MM.1S (cell line): ENCODE results near the gene SF3B5.
"Not testable (repeated sequence)": the region's sequence is repeated elsewhere in the genome, so short reads cannot be mapped to it uniquely, and the experiment has no call there.

Experiments
- DNase-seq: peaks from one replicate; pipeline ENCODE4 v3.0.0-alpha.2; 2015
- H2AFZ ChIP-seq: fragments of 300-600 bp; sonication (generic); 2 replicates; pipeline ENCODE4 v1.6.0; 2016; ENCODE audit warnings: antibody characterized with exemption, low read length
- H3F3A ChIP-seq: fragments of 300-600 bp; sonication (generic); 2 replicates; pipeline ENCODE4 v1.6.1; 2016; ENCODE audit warnings: mild to moderate bottlenecking, antibody characterized with exemption, low read length, moderate library complexity, mixed read lengths; ENCODE audit not compliant: insufficient read depth
- H3K27ac ChIP-seq: fragments of 300-600 bp; sonication (generic); 2 replicates; pipeline ENCODE4 v1.5.1; 2016; ENCODE audit warnings: mild to moderate bottlenecking, low read length
- H3K27me3 ChIP-seq: fragments of 300-600 bp; sonication (generic); replicated peaks from 2 replicates; pipeline ENCODE4 v1.6.0; 2016; ENCODE audit warnings: low read length; ENCODE audit not compliant: insufficient read depth
- H3K36me3 ChIP-seq: fragments of 300-600 bp; sonication (generic); replicated peaks from 2 replicates; pipeline ENCODE4 v1.6.1; 2016; ENCODE audit warnings: mild to moderate bottlenecking, low read length, mixed read lengths; ENCODE audit not compliant: insufficient read depth
- H3K4me1 ChIP-seq: fragments of 300-600 bp; sonication (generic); 2 replicates; pipeline ENCODE4 v1.6.1; 2016; ENCODE audit warnings: low read length, mixed read lengths
- H3K4me2 ChIP-seq: fragments of 300-600 bp; sonication (generic); 2 replicates; pipeline ENCODE4 v1.6.0; 2016; ENCODE audit warnings: low read depth, low read length
- H3K4me3 ChIP-seq: fragments of 300-600 bp; sonication (generic); 2 replicates; pipeline ENCODE4 v1.5.1; 2016; ENCODE audit warnings: low read length, mixed read lengths
- H3K79me2 ChIP-seq: fragments of 300-600 bp; sonication (generic); 2 replicates; pipeline ENCODE4 v1.6.1; 2016; ENCODE audit warnings: mixed run types, low read length, mixed read lengths
- H3K9ac ChIP-seq: fragments of 300-600 bp; sonication (generic); 2 replicates; pipeline ENCODE4 v1.6.1; 2016; ENCODE audit warnings: low read length, mixed read lengths
- H3K9me2 ChIP-seq: fragments of 300-600 bp; sonication (generic); replicated peaks from 2 replicates; pipeline ENCODE4 v1.6.1; 2016; ENCODE audit warnings: mild to moderate bottlenecking, low read length, mixed read lengths; ENCODE audit not compliant: insufficient read depth
- H3K9me3 ChIP-seq: fragments of 300-600 bp; sonication (generic); replicated peaks from 2 replicates; pipeline ENCODE4 v1.6.1; 2016; ENCODE audit warnings: mild to moderate bottlenecking, low read length, mixed read lengths; ENCODE audit not compliant: insufficient read depth
- H4K20me1 ChIP-seq: fragments of 300-600 bp; sonication (generic); 2 replicates; pipeline ENCODE4 v1.6.1; 2016; ENCODE audit warnings: mild to moderate bottlenecking, low read length, moderate library complexity, mixed read lengths; ENCODE audit not compliant: insufficient read depth
- CTCF ChIP-seq: fragments of 300-600 bp; sonication (generic); IDR thresholded peaks from 2 replicates; pipeline ENCODE4 v1.5.1; 2016; ENCODE audit warnings: antibody characterized with exemption, low read length, mixed read lengths
- EZH2 ChIP-seq: fragments of 300-600 bp; sonication (generic); optimal IDR thresholded peaks from 2 replicates; pipeline ENCODE3; 2017; ENCODE audit warnings: low read depth, mild to moderate bottlenecking, antibody characterized with exemption, low read length, mixed read lengths
- EZH2phosphoT487 ChIP-seq: fragments of 300-600 bp; sonication (generic); IDR thresholded peaks from 2 replicates; pipeline ENCODE4 v1.6.1; 2018; ENCODE audit warnings: antibody characterized with exemption, low read length

The SF3B5 gene

GRCh38 chr6:144133225-144133821 lies 38.0 kb upstream of the SF3B5 start:
- TF ChIP-seq CTCF (no peak), EZH2phosphoT487 (no peak), EZH2 (no peak)
- H3F3A ChIP-seq, result no peaks in the 10 kb centered on the region
- no peaks in the 10 kb centered on the region for H3K9me2 ChIP-seq
- H3K4me1 ChIP-seq, result no peaks in the 10 kb centered on the region
- H4K20me1 ChIP-seq, result no peaks in the 10 kb centered on the region
- no peaks in the 10 kb centered on the region for H3K9me3 ChIP-seq
- H3K79me2 ChIP-seq, result no peaks in the 10 kb centered on the region
- H3K4me3 ChIP-seq, result no peak overlapping the region
- H3K36me3 ChIP-seq, result no peaks in the 10 kb centered on the region
- no peak overlapping the region for H3K27ac ChIP-seq
- H2AFZ ChIP-seq, result no peak overlapping the region
- no peak overlapping the region for H3K4me2 ChIP-seq
- H3K27me3 ChIP-seq, result no peaks in the 10 kb centered on the region
- no peak for DNase-seq
- no peak overlapping the region for H3K9ac ChIP-seq

GRCh38 chr6:144132167-144132690 lies 36.9 kb upstream of the SF3B5 start:
- H3K79me2 ChIP-seq, H3K27me3 ChIP-seq, H3K36me3 ChIP-seq, H2AFZ ChIP-seq, H3K4me2 ChIP-seq, H3K4me3 ChIP-seq, H3K9ac ChIP-seq, H3K9me3 ChIP-seq, H3K4me1 ChIP-seq, H4K20me1 ChIP-seq, H3F3A ChIP-seq, H3K27ac ChIP-seq, H3K9me2 ChIP-seq, DNase-seq: not testable (repeated sequence)

- no peaks in the 10 kb centered on the region for H3K9me2 ChIP-seq
- H2AFZ ChIP-seq, result no peak overlapping the region
- no peak for TF ChIP-seq EZH2phosphoT487
- TF ChIP-seq CTCF, result no peak
- no peak for TF ChIP-seq EZH2
- H3K9me3 ChIP-seq, result no peaks in the 10 kb centered on the region
- H3F3A ChIP-seq, result no peaks in the 10 kb centered on the region
- no peaks in the 10 kb centered on the region for H3K79me2 ChIP-seq
- H4K20me1 ChIP-seq, result no peaks in the 10 kb centered on the region
- no peak overlapping the region for H3K27ac ChIP-seq
- no peak for DNase-seq
- H3K36me3 ChIP-seq, result no peaks in the 10 kb centered on the region
- H3K4me2 ChIP-seq, result no peak overlapping the region
- H3K27me3 ChIP-seq, result no peaks in the 10 kb centered on the region
- H3K4me1 ChIP-seq, result no peaks in the 10 kb centered on the region
- no peak overlapping the region for H3K4me3 ChIP-seq
- no peak overlapping the region for H3K9ac ChIP-seq
Observed at GRCh38 chr6:144131248-144131709, 35.9 kb upstream of the SF3B5 start.

- Histone ChIP-seq H3K27me3 (no peaks in the 10 kb centered on the region), H3K9ac (no peak overlapping the region), H3K79me2 (no peaks in the 10 kb centered on the region), H3K9me2 (no peaks in the 10 kb centered on the region), H3K4me2 (no peak overlapping the region), H4K20me1 (no peaks in the 10 kb centered on the region), H3K36me3 (no peaks in the 10 kb centered on the region), H3K4me3 (no peak overlapping the region), H2AFZ (no peak overlapping the region), H3K4me1 (no peaks in the 10 kb centered on the region), H3K27ac (no peak overlapping the region), H3F3A (no peaks in the 10 kb centered on the region), H3K9me3 (no peaks in the 10 kb centered on the region)
- no peak for DNase-seq
- no peak for TF ChIP-seq EZH2phosphoT487
Observed at GRCh38 chr6:144129469-144129868, 34.1 kb upstream of the SF3B5 start.
